ENCODE data around the gene HSH2D. TPM values are rescaled to one million over a fixed set of nuclear protein-coding genes. Genes with fewer than 3 reads are reported as not detected.

The HSH2D gene
- total RNA-seq, 1 experiment from 2014 or later: 10.9 TPM

GRCh38 chr19:16154557-16154956 lies 11.1 kb downstream of the HSH2D start:
- intact Hi-C loops (cut with micrococcal nuclease; ENCODE audit: unreplicated experiment): no loop called here

GRCh38 chr19:16155128-16155527 lies 11.6 kb downstream of the HSH2D start:
- Histone ChIP-seq H2AFZ (no peak overlapping the region), H3K4me3 (no peak overlapping the region), H3F3A (ENCODE audit: insufficient read depth, low read depth) (peaks cover 27% of the 10 kb centered on the region; the same call in 1 of the 2 replicates), H3K27me3 (ENCODE audit: insufficient read depth, low read depth) (no peaks in the 10 kb centered on the region), H3K79me2 (ENCODE audit: low read depth) (no peaks in the 10 kb centered on the region), H3K36me3 (ENCODE audit: low read depth) (no peaks in the 10 kb centered on the region), H3K27ac (no peak overlapping the region), H3K9me2 (ENCODE audit: insufficient read depth) (no peaks in the 10 kb centered on the region), H3K4me2 (no peak overlapping the region), H3K9me3 (ENCODE audit: insufficient read depth, low read depth) (no peaks in the 10 kb centered on the region), H3K4me1 (replicated peaks; ENCODE audit: insufficient read depth) (peaks cover 5% of the 10 kb centered on the region; the same call in 1 of the 2 replicates), H4K20me1 (ENCODE audit: insufficient read depth) (no peaks in the 10 kb centered on the region)
- no TSS peak for BruUV-seq (replicated peaks)
- CTCF ChIA-PET: no interaction called here
- TF ChIP-seq EZH2 (IDR thresholded peaks at IDR 0.05; ENCODE audit: low read depth) (no peak), CTCF (conservative IDR thresholded peaks at IDR 0.05) (no peak)
- intact Hi-C loops (cut with micrococcal nuclease; ENCODE audit: unreplicated experiment): no loop called here
- POLR2A ChIA-PET (ENCODE audit: unreplicated experiment): no interaction called here
- no peak for DNase-seq

More at GRCh38 chr19:16154557-16154956, 11.1 kb downstream of the HSH2D start:
- DNase-seq: no peak
- no peak for TF ChIP-seq EZH2 (IDR thresholded peaks at IDR 0.05; ENCODE audit: low read depth)
- no peak for TF ChIP-seq CTCF (conservative IDR thresholded peaks at IDR 0.05)
- Histone ChIP-seq H3K36me3 (ENCODE audit: low read depth) (no peaks in the 10 kb centered on the region), H2AFZ (no peak overlapping the region), H3K4me1 (replicated peaks; ENCODE audit: insufficient read depth) (no peaks in the 10 kb centered on the region), H4K20me1 (ENCODE audit: insufficient read depth) (no peaks in the 10 kb centered on the region), H3F3A (ENCODE audit: insufficient read depth, low read depth) (peaks cover 29% of the 10 kb centered on the region; the same call in 1 of the 2 replicates), H3K27me3 (ENCODE audit: insufficient read depth, low read depth) (no peaks in the 10 kb centered on the region), H3K4me3 (no peak overlapping the region), H3K9me2 (ENCODE audit: insufficient read depth) (no peaks in the 10 kb centered on the region), H3K27ac (no peak overlapping the region), H3K9me3 (ENCODE audit: insufficient read depth, low read depth) (no peaks in the 10 kb centered on the region), H3K79me2 (ENCODE audit: low read depth) (no peaks in the 10 kb centered on the region), H3K4me2 (no peak overlapping the region)
- no TSS peak for BruUV-seq (replicated peaks)
- ChIA-PET POLR2A (ENCODE audit: unreplicated experiment) (no interaction called here), CTCF (no interaction called here)

GRCh38 chr19:16156904-16157303 lies 13.4 kb downstream of the HSH2D start:
- no peaks in the 10 kb centered on the region for H3K9me3 ChIP-seq (ENCODE audit: insufficient read depth, low read depth)
- no peak overlapping the region for H2AFZ ChIP-seq
- H3K4me3 ChIP-seq: no peak overlapping the region
- peaks cover 35% of the 10 kb centered on the region for H3F3A ChIP-seq (ENCODE audit: insufficient read depth, low read depth)
- no TSS peak for BruUV-seq (replicated peaks)
- CTCF ChIA-PET: interaction anchor here (0.7 kb wide), 1 partner anchor 21 kb away, joined by 5 read pairs; no protein-coding TSS in a partner anchor
- H3K4me1 ChIP-seq (replicated peaks; ENCODE audit: insufficient read depth): peaks cover 20% of the 10 kb centered on the region
- no peaks in the 10 kb centered on the region for H4K20me1 ChIP-seq (ENCODE audit: insufficient read depth)
- DNase-seq: no peak
- no peaks in the 10 kb centered on the region for H3K79me2 ChIP-seq (ENCODE audit: low read depth)
- no peak overlapping the region for H3K4me2 ChIP-seq
- no peak overlapping the region for H3K27ac ChIP-seq
- TF ChIP-seq EZH2 (IDR thresholded peaks at IDR 0.05; ENCODE audit: low read depth): no peak
- no peaks in the 10 kb centered on the region for H3K36me3 ChIP-seq (ENCODE audit: low read depth)
- intact Hi-C loops (cut with micrococcal nuclease; ENCODE audit: unreplicated experiment): no loop called here
- H3K27me3 ChIP-seq (ENCODE audit: insufficient read depth, low read depth): no peaks in the 10 kb centered on the region
- no peaks in the 10 kb centered on the region for H3K9me2 ChIP-seq (ENCODE audit: insufficient read depth)
- POLR2A ChIA-PET (ENCODE audit: unreplicated experiment): no interaction called here

- Histone ChIP-seq H3K27me3 (ENCODE audit: insufficient read depth, low read depth) (no peaks in the 10 kb centered on the region), H3K36me3 (ENCODE audit: low read depth) (no peaks in the 10 kb centered on the region), H3K4me1 (replicated peaks; ENCODE audit: insufficient read depth) (peaks cover 25% of the 10 kb centered on the region), H3K4me3 (no peak overlapping the region), H4K20me1 (ENCODE audit: insufficient read depth) (no peaks in the 10 kb centered on the region), H3K79me2 (ENCODE audit: low read depth) (no peaks in the 10 kb centered on the region), H3K9me2 (ENCODE audit: insufficient read depth) (no peaks in the 10 kb centered on the region), H3K9me3 (ENCODE audit: insufficient read depth, low read depth) (no peaks in the 10 kb centered on the region), H3K27ac (no peak overlapping the region), H3K4me2 (no peak overlapping the region), H2AFZ (no peak overlapping the region), H3F3A (ENCODE audit: insufficient read depth, low read depth) (peaks cover 35% of the 10 kb centered on the region)
- intact Hi-C loops (cut with micrococcal nuclease; ENCODE audit: unreplicated experiment): no loop called here
- CTCF ChIA-PET: no interaction called here
- TF ChIP-seq CTCF (conservative IDR thresholded peaks at IDR 0.05): no peak
- TF ChIP-seq EZH2 (IDR thresholded peaks at IDR 0.05; ENCODE audit: low read depth): no peak
- BruUV-seq (replicated peaks): no TSS peak
- no peak for DNase-seq
- POLR2A ChIA-PET (ENCODE audit: unreplicated experiment): no interaction called here
These were observed 14.1 kb downstream of the HSH2D start for GRCh38 chr19:16157601-16158000.

All from PC-9 (cell line).